ENCODE data around the gene GDAP2.
"Not testable (repeated sequence)": the region's sequence is repeated elsewhere in the genome, so short reads cannot be mapped to it uniquely, and the experiment has no call there.

GDAP2 gene

GRCh38 chr1:117897551-117897950 is 31.9 kb downstream of the GDAP2 start:
- DNase-seq = no peak

GRCh38 chr1:117895482-117896114 is 33.8 kb downstream of the GDAP2 start:
- DNase-seq = peak in 1 of 2 donors; percentile 36

- DNase-seq = no peak
Observed at GRCh38 chr1:117894078-117894477, 35.3 kb downstream of the GDAP2 start.

- no peak for DNase-seq
Observed at GRCh38 chr1:117892512-117892911, 36.9 kb downstream of the GDAP2 start.

- no peak for DNase-seq
Observed at GRCh38 chr1:117890452-117890851, 39.0 kb downstream of the GDAP2 start.

- no peak for DNase-seq
Observed at GRCh38 chr1:117886101-117886795, 43.2 kb downstream of the GDAP2 start.

GRCh38 chr1:117883616-117884015 is 45.8 kb downstream of the GDAP2 start:
- no peak for DNase-seq

- DNase-seq = no peak
Observed at GRCh38 chr1:117879284-117879683, 50.1 kb downstream of the GDAP2 start.

- no peak for DNase-seq
Observed at GRCh38 chr1:117877823-117878222, 51.6 kb downstream of the GDAP2 start.

GRCh38 chr1:117871013-117871412 is 58.4 kb downstream of the GDAP2 start:
- DNase-seq = no peak

GRCh38 chr1:117861694-117862093 is 67.7 kb downstream of the GDAP2 start:
- DNase-seq = no peak

GRCh38 chr1:117860896-117861610 is 68.4 kb downstream of the GDAP2 start:
- DNase-seq = no peak

- no peak for DNase-seq
Observed at GRCh38 chr1:117859901-117860300, 69.5 kb downstream of the GDAP2 start.

- no peak for DNase-seq
Observed at GRCh38 chr1:117857418-117857817, 72.0 kb downstream of the GDAP2 start.

GRCh38 chr1:117852853-117853553 is 76.4 kb downstream of the GDAP2 start:
- no peak for DNase-seq

GRCh38 chr1:117851687-117852086 is 77.7 kb downstream of the GDAP2 start:
- DNase-seq = no peak

- DNase-seq = no peak
Observed at GRCh38 chr1:117846674-117847425, 82.6 kb downstream of the GDAP2 start.

- not testable (repeated sequence) for DNase-seq
Observed at GRCh38 chr1:117844478-117844877, 84.9 kb downstream of the GDAP2 start.

- DNase-seq = no peak
Observed at GRCh38 chr1:117843791-117844190, 85.6 kb downstream of the GDAP2 start.

GRCh38 chr1:117842408-117843170 is 86.8 kb downstream of the GDAP2 start:
- DNase-seq = no peak

GRCh38 chr1:117841117-117841650 is 88.2 kb downstream of the GDAP2 start:
- DNase-seq = no peak

GRCh38 chr1:117838911-117839310 is 90.5 kb downstream of the GDAP2 start:
- no peak for DNase-seq

Data from bone marrow (tissue), 2 donors.